K562 (cell line): ENCODE results near the gene IMMP2L.

Experiments used
- IRF2 ChIP-seq: sonication (generic); formaldehyde crosslinking; IDR thresholded peaks from 2 replicates; pipeline ENCODE4 v1.8.1; 2022; ENCODE audit warnings: mild to moderate bottlenecking, missing genetic modification reagents
- JUNB ChIP-seq: fragments of 450-650 bp; formaldehyde crosslinking; conservative IDR thresholded peaks from 2 replicates; pipeline ENCODE4 v1.4.0; 2020; ENCODE audit warnings: mild to moderate bottlenecking
- REST ChIP-seq, 2 experiments: fragments of 450-650 bp; formaldehyde crosslinking in 1 of 2; IDR thresholded peaks; 2 replicates each; pipeline versions ENCODE4 v1.4.0 to v1.6.1; 2014 to 2020; ENCODE audit warnings: mild to moderate bottlenecking in 2 of 2, borderline replicate concordance in 1 of 2, low read depth in 1 of 2

GRCh38 chr7:111346219-111346618, 216.1 kb downstream of the IMMP2L start:
- TF ChIP-seq JUNB (no peak), IRF2 (no peak), REST (IDR thresholded peaks at IDR 0.05; ENCODE audit: borderline replicate concordance) (no peak), REST (CRISPR knock-in tag; IDR thresholded peaks at IDR 0.05; ENCODE audit: low read depth) (no peak)
